Kidney epithelial cell (primary cell): Measurements from ENCODE around the gene PAQR5. TPM values are rescaled to one million over a fixed set of nuclear protein-coding genes. Genes with fewer than 3 reads are reported as not detected.
"Not testable (repeated sequence)": the region's sequence is repeated elsewhere in the genome, so short reads cannot be mapped to it uniquely, and the experiment has no call there.

ENCODE experiments used
- DNase-seq: peaks from one replicate; pipeline ENCODE4 v3.0.0-alpha.2; 2010; ENCODE audit warnings: low read depth
- H3K27me3 ChIP-seq: 2 replicates; pipeline ENCODE4 v1.6.0; 2011; ENCODE audit warnings: low read length; ENCODE audit not compliant: control insufficient read depth, insufficient read depth
- H3K36me3 ChIP-seq: 2 replicates; pipeline ENCODE4 v1.5.1; 2011; ENCODE audit warnings: low read length; ENCODE audit not compliant: control insufficient read depth, insufficient read depth
- H3K4me3 ChIP-seq: 2 replicates; pipeline ENCODE4 v1.5.1; 2011; ENCODE audit warnings: low read depth, mild to moderate bottlenecking, control low read depth, low read length
- total RNA-seq: library from RNA; depleted of rRNA; stranded (reverse); fragments of >200 nt; gene quantifications from 2 replicates; pipeline ENCODE4 v1.2.3, GENCODE V29; 2015
- TF ChIP-seq, protein P1 (sequence below): IDR thresholded peaks from 2 replicates; pipeline ENCODE4 v1.5.1; 2011; ENCODE audit warnings: mild to moderate bottlenecking, moderate library complexity, low read length, control low read depth, inconsistent platforms; ENCODE audit not compliant: insufficient read depth, poor library complexity, severe bottlenecking

The PAQR5 gene
- total RNA-seq, 1 donor from 2014 or later: 9.7 TPM

DNA sequence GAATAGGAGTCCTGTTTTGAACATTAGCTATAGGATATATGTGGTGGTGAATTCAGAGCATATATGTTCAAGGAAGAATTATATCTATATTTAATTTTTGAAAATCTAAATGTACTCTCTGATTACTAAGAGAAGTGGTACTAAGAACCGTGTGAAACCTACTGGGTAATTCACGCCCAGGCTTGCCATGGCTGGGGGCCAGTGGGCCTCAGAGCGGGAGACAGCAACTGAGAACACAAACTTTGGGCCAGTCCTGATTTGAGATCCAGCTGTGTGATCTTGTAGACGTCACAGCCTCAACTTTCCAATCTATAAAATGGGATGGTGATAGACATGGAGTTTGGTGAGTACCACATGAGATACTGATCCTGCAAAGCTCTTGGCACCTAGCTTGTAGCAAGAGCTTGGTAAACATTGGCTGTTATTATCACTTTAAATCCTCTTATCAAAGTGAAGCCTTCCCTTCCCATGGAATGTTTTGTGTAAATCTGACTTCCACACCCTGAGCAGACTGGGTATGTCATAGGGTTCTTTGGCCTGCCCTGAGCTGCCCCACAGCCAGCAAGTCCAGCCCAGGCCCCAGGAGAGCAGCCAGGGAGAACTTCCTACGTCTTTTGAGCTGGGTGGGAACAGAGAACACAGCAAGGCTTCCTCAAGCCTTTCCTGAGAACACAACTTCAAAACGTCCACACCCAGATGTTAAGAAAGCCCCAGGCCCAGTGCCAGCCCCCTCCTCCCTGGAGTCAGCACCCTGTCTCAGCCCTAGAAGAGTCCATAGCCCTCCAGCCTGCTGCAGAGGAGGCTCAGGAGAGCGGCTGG lies 8.2 kb upstream of the PAQR5 start:
- TF ChIP-seq, protein P1, sequence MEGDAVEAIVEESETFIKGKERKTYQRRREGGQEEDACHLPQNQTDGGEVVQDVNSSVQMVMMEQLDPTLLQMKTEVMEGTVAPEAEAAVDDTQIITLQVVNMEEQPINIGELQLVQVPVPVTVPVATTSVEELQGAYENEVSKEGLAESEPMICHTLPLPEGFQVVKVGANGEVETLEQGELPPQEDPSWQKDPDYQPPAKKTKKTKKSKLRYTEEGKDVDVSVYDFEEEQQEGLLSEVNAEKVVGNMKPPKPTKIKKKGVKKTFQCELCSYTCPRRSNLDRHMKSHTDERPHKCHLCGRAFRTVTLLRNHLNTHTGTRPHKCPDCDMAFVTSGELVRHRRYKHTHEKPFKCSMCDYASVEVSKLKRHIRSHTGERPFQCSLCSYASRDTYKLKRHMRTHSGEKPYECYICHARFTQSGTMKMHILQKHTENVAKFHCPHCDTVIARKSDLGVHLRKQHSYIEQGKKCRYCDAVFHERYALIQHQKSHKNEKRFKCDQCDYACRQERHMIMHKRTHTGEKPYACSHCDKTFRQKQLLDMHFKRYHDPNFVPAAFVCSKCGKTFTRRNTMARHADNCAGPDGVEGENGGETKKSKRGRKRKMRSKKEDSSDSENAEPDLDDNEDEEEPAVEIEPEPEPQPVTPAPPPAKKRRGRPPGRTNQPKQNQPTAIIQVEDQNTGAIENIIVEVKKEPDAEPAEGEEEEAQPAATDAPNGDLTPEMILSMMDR: no peak
- Histone ChIP-seq H3K36me3 (no peaks in the 10 kb centered on the region), H3K27me3 (no peaks in the 10 kb centered on the region), H3K4me3 (no peak overlapping the region)
- no peak for DNase-seq

DNA sequence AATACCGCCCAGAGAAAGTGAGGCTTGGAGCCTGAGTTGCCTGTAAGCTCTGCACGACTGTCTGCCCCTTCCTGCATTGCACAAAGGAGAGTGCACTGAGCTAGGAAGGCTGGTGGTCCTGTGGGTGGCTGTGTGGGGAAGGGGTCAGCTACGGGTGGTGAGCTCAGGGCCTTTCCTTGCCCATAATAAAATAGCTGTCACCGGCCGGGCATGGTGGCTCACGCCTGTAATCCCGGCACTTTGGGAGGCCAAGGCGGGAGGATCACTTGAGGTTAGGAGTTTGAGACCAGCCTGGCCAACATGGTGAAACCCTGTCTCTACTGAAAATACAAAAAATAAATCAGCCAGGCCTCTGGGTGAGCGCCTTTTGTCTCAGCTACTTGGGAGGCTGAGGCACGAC lies 7.1 kb upstream of the PAQR5 start:
- not testable (repeated sequence) for H3K27me3 ChIP-seq, DNase-seq, H3K36me3 ChIP-seq, H3K4me3 ChIP-seq

DNA sequence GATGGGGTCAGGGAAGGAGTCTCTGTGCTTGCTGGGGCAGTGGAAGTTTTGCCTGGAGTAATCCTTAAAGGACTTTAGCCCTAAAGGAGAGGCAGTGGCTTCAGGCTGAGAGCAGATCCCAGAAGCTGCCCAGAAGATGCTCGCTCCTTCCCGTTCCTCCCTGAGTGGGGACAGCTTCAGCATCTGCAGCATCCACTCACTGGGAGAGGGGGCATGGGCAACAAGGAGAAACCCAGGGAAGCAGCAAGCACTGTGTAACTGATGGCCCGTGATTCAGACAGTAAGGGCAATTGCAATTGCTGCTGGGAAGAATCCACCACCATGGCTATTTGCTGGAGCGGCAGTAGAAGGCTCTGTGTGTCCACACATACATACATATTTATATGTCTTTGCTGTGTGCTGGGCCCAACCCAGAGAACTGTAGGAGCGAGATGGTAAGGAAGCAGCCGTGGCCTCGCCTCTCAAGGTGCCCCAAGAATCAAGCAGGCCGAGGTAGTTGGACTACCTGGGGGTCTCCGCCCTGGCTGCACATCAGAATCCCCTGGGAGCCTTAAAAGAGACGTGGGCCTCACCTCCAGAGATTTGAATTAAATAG lies 5.8 kb upstream of the PAQR5 start:
- TF ChIP-seq, protein P1: no peak
- no peaks in the 10 kb centered on the region for H3K36me3 ChIP-seq
- no peak for DNase-seq
- H3K27me3 ChIP-seq: no peaks in the 10 kb centered on the region
- H3K4me3 ChIP-seq: no peak overlapping the region

DNA sequence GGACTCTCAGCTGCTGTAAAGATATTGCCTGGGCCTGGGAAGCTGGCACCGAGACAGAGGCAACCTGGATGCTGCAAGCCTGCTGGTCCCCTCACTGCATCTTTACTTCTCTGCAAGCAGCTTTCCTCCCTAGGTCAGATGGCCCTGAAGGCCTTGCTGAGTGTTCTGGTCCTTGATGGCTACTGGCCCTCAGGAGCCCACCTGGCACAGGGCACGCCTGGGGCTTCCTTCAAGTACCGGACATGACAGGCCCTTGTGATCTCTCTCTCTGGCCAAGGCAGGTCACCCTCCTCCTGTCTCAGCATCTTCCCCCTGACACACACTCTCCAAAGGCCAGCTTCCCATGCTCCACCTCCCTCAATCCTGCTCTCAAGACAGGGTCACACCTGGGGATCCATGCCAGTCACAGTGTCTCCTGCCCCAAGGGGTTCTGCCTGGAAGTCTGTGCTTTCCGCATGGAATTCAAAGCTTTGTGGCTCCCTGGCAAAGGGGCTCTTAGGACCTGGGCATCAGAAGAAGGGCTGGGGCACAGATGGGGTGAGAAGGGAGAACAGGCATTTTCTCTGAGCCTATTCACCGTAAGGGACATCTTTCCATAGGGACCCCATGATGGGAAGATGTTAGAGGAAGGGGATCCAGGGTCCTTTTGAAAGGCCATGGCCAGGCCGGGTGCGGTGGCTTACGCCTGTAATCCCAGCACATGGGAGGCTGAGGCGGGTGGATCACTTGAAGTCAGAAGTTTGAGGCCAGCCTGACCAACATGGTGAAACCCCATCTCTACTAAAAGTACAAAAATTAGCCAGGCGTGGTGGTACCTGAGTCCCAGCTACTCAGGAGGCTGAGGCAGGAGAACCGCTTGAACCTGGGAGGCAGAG lies 4.7 kb upstream of the PAQR5 start:
- H3K27me3 ChIP-seq: peaks cover 5% of the 10 kb centered on the region
- H3K36me3 ChIP-seq: no peaks in the 10 kb centered on the region
- H3K4me3 ChIP-seq: no peak overlapping the region
- TF ChIP-seq, protein P1: no peak
- DNase-seq: no peak

DNA sequence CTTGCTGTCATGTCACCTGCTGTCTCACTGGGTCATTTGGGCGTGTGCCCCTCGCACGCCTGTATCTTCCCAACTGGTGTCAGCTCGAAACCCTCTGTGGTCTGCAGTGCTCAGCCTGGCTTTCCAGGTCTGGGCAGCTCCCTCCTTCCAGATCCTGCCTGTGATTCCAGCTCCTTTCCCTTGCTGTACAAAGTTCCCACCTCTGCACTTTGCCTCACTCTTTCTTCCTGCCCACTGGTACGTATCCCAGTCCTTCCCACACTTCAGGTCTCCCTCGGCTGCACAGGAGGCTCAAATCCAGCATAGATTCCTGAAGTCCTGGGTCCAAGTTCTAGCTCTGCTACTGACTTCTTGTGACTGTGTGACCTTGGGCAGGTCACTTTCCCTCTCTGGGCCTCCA lies 2.1 kb upstream of the PAQR5 start:
- H3K4me3 ChIP-seq: no peak overlapping the region
- no peaks in the 10 kb centered on the region for H3K36me3 ChIP-seq
- H3K27me3 ChIP-seq: peaks cover 16% of the 10 kb centered on the region
- TF ChIP-seq, protein P1: no peak
- no peak for DNase-seq
